Stimulated activated naive CD4-positive, alpha-beta T cell (primary cell): Measurements from ENCODE around the gene HSD17B13.

Source experiments
- DNase-seq, 6 experiments: peaks; one replicate each; lab custom pipeline; 2025; lab: John Stamatoyannopoulos, UW

HSD17B13 gene

DNA sequence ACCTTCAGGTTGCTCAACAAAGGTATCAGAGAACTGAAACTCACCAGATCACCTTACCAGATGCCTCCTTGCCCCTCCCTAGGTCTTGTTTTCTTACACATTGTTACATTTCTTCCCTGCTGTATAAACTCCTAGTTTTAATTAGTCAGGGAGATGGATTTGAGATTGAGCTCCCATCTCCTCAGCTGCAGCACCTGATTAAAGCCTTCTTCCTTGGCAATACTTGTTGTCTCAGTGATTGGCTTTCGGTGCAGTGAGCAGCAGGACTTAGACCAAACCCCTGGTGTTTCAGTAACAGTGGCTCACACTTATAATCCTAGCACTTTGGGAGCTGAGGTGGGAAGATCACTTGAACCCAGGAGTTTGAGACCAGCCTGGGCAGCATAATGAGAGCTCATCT lies 59.8 kb downstream of the HSD17B13 start:
- DNase-seq, result no peak

- no peak for DNase-seq
Observed at GRCh38 chr4:87260477-87260876, 62.2 kb downstream of the HSD17B13 start.

DNA sequence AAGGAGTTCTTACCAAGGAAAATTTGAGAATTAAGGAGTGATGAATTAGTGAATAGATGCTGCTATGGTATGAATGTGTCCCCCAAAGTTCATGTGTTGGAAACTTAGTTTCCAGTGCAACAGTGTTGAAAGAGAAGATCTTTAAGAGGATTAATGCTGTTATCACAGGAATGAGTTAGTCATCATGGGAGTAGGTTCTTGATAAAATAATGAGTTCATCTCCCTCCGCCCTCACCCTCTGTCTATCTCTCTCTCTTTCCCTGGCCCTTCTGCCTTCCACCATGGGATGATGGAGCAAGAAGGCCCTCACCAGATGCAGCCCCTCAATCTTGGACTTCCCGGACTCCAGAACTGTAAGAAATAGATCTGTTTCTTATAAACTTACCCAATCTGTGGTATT lies 64.0 kb downstream of the HSD17B13 start:
- DNase-seq, result no peak

DNA sequence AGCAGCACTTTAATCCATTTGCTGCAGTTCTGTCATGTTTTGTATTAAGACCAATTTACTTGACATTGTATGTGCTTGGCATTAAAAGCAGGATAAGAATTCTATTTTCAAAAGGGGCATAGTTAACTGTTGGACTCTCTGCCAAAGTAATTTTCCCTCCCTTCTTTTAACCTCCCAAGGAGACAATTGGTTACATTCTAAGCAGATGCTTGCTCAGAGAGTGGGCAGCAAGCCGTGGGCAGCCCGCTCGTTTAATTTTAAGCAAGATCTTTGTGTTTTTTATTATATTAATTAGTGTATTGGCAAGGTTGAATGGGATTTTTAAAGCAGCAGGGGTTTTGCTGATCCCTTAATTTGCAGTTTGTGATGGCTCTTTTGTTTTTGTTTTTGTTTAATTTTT lies 65.2 kb downstream of the HSD17B13 start:
- no peak for DNase-seq

GRCh38 chr4:87255755-87256154 lies 66.9 kb downstream of the HSD17B13 start:
- DNase-seq, result no peak
